Left kidney (tissue), 2 donors: ENCODE data around the gene EXOC4. TPM values are rescaled to one million over a fixed set of nuclear protein-coding genes. Genes with fewer than 3 reads are reported as not detected.

Experiments
- DNase-seq: peaks from one replicate; pipeline ENCODE4 v3.0.0-alpha.2; 2013
- polyA plus RNA-seq: library from polyadenylated mRNA; unstranded; fragments of 120-200 nt; gene quantifications from one replicate; pipeline ENCODE4 v1.2.1, GENCODE V29; 2013; ENCODE audit not compliant: insufficient read length

Gene EXOC4
- polyA plus RNA-seq, 1 donor: 72.1 TPM

DNA sequence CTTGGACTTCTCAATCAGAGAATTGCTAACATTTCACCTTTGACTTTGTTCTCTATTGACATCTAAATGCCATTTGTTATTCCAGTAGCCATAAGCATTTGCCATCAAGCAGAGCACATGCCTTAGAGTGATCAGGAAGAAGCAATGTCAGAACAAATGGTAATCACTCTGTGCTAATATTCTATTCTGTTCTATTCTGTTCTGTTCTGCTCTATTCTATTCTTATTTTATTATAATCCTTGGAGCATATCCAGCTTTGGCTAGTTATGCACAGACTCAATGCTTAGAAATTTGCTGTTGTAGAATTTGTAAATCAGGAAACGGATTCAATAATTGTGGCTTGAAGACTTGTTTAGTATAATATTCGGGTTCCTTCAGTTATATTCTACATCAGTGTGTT is 175.4 kb downstream of the EXOC4 start:
- no peak for DNase-seq

DNA sequence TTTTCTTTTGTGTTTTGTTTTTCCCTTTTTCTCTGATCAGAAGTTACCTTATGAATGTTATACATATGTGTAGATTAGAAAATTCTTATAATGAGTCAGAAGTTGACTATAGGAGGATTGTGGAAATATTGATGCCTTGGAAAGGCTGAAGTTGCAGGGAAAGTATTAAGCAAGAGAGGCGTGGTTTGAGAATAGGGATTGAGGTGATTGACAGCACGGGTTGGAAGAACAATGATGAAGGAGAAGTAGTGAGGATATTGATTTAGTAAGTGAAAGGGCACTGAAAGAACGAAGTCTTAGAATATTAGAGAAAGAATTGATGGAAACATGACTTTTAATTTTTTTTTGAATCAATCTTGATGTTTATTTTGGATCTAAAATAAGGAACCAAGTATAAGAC is 176.0 kb downstream of the EXOC4 start:
- DNase-seq: no peak

DNA sequence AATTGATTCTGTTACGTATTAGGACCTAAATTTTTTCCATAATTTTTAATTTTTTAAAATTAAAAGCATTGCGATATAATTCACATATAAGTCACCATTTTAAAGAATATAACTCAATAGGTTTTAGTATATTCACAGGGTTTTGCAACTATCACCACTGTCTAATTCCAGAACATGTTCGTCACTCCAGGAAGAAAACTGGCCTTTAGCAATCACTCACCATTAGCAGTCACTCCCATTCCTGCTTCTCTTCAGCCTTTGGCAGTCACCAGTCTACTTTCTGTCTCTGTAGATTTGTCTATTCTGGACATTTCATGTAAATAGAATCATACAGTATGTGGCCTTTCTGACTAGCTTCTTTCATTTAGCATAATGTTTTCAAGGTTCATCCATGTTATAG is 176.5 kb downstream of the EXOC4 start:
- DNase-seq: no peak

DNA sequence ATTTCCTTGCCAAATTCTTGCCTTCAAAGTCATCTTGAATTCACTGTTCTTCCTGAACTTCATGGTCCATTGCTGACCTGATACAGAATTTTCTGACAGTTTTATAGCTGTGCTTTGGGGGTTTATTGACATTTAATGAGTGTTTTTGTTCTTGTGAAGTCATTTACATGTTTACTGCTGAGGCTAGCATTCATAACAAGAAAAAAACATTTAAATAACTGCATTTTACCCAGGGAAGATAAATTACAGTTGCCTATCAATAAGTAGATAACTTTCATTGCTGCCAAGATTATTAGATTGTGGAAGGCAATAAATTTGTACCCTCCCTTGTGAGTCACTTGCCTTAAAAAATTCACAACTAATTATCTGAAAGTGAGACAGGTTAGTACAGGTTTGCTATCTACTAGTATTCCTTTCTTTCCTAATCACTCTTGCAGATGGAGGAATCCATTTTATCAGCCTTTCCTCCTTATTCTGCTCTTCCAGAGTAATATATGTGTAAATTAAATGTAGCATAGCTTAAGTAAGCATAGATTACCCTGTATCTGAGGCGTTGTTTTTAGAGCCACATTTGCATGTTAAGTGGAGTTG is 178.4 kb downstream of the EXOC4 start:
- no peak for DNase-seq

DNA sequence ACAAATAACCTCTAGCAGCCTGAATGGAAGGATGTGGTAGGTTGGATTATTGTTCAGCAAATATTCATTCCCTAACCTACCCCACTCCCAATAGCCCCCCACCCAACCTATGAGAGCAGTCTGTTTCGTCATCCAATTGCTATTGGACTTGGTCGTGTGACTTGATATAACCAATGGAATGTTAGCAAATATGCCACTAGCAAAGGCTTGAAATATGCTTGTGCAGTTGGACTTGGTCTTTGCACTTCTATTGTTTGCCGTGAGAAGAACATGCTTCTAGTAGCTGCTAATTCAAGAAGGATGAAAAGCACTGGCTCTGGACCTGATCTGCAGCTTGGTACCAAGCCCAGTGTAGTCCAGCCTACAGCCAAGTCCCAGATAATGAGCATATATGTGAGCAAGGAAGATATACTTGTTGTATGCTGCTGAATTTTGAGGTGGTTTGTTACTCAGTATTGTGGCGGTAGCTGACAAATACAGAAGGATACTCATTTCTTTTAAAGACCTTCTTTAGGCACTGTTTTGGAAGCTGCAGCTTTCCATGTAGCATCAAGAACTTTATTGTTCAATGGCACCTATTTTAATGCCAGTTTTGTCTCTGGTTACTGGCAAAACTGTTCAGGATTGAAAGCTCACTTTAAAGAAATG is 180.4 kb downstream of the EXOC4 start:
- DNase-seq: no peak

DNA sequence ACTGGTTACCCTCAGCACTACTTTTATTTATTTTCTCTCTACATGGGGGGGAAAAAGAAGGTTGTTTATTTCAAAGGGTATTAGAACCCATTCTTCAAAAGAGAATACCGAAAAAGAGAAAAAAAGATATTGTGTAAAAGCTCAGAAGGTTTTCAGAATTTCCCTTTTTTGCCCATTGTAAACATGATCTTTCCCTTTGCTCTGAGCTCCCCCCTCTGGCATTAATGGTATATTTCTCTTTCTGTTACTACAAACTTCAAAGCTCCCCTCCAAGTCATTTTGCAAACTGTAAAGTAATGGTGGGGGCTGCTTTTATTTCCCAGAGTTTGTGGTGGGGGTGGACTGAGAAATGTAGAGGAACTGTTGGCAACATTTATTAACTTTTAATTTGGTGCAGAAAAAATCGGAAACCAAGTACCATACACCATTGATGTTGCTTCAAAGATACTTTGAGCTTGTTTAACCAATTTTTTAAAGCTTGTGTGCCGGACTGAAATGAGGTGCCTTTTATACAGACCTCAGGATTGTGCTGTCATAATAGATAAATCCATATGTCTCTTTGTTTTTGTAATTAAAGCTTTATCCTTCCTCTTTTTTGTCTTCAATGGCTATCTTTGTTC is 181.5 kb downstream of the EXOC4 start:
- DNase-seq: peak; percentile 33

DNA sequence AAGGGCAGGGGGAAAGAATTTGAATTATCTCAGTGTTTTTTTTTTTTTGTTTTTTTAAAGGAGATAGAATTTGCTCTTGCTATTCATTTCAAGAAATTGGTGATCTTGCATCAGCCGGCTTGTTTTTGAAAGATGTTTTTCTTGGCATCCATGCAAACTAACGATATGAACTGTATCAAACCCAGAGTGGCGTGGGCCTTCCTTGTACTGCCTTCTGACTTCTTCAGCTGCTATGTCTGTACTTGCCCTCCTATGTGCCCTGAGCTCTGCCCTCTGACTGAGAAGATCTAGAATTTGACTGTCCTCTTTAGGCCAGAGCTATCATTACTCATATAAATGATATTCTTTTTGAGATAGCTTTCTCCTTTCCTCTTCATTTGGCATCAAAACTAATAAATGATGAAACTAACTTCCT is 183.1 kb downstream of the EXOC4 start:
- no peak for DNase-seq

DNA sequence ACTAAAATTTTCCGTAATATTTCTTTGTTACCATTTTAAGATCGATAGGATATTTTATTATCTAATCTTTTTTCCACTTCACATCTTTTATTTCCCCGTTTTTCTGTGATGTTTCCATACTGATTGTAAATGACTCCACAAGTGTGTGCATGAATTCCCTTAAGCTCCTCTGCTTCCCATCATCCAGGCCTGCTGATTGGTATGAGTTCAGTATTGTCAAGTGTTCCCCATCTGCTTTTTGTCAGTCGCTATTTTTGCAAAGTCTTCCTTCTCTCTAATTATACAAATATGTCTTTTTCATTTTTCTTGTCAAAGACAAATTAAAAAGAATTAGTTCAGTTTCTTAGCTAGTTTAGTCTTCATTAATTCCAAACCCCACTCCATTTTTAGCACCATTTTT is 184.7 kb downstream of the EXOC4 start:
- DNase-seq: no peak

DNA sequence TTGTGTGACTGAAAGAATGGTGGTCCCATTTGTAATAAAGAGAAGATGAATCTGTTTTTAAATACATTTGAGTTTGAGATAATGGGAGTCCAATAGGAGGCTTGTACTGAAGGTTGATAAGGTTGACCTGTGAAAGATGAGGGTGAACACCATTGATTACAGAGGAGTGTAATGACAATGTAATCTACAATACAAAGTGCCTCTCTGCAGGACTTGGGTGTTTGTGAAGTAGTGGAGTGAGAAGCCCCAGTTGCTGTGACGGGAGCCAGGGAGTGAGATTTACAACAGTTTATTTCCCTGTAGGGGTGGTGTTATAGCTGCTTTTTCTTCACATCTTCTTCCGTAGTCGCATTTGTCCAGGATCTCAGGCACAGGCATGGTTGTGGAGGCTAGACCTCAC is 189.9 kb downstream of the EXOC4 start:
- no peak for DNase-seq

DNA sequence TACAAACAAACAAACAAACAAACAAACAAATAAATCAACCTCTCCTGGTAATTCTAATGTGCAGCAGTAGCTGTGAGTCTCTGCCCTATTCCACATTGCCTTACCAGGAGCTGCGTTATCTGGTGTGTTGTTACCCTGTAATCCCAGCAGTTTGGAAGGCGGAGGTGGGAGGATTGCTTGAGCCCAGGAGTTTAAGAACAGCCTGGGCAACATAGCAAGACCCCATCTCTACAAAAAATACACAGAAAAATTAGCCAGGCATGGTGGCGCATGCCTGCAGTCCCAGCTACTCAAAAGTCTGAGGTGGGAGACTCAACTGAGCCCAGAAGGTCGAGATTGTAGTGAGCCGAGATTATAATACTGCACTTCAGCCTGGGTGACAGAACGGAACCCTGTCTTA is 192.7 kb downstream of the EXOC4 start:
- no peak for DNase-seq

DNA sequence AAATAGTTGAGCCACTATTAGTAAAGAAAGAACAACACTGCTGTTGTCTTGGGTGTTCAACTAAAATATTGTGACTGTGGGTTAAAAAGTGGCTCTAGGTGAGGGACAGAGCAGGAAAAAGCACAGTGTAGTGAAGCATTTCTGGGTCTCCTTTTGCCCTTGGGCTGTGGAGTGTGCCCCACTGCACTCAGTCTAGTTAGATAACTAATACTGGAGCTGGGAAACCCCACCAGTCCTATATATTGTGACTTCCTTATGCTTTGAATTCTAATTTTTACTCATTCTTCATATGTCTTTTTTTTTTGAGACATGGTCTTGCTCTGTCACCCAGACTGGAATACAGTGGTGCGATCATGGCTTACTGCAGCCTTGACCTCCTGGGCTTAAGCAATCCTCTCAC is 195.1 kb downstream of the EXOC4 start:
- no peak for DNase-seq

DNA sequence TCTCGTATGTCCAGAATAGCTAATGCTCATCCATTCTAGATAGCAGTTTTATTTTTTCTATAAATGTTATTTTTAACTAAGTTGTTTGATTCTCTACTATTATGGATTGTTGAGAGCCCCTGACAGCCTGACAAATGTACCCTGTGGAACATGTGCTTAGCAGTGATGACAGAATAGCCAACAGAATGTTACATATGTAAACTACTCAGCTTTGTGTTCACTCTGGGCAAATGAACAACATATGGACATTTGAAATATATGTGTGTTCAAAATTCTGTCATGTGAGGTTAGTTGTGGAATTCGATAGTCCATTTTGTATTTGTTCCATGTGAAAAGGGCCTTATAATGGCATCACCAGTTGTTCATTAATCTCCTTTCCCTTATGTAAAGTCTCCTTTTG is 199.7 kb downstream of the EXOC4 start:
- DNase-seq: no peak

DNA sequence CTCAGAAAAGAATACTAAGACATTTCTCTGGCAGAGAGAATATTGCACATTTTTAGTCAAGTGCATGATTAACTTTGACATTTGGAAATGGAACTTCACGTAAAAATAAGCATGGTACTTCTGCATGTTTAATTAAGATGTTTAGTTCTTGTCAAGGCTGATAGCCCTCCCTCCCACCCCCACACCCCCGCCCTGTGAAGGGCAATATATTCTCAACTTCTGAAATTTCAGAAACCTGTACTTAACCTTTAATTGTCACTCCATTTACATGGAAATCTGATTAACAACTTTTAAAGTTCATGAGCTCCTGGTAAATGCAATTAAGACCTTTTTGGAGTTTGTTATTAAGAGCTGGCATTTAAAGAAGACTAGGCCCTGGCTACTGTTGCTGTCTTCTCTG is 205.8 kb downstream of the EXOC4 start:
- DNase-seq: no peak

DNA sequence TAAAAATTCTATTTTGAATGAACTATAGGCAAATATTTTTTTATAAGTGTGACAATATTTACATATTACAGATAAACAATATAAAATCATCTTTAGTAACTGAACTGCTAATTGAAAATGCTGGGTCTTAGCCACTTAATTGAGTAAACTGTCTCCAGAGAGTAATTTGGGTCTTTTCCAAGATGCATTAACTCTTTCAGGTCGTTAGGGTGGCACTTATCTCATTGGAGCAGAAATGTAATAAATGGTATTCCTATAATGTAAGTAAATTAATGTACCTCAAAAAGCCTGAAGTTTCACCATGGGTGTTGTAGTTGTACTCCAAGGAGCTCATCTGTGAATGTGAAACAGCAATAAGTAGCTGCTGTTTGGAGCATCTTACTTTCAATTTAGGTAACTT is 208.5 kb downstream of the EXOC4 start:
- no peak for DNase-seq

DNA sequence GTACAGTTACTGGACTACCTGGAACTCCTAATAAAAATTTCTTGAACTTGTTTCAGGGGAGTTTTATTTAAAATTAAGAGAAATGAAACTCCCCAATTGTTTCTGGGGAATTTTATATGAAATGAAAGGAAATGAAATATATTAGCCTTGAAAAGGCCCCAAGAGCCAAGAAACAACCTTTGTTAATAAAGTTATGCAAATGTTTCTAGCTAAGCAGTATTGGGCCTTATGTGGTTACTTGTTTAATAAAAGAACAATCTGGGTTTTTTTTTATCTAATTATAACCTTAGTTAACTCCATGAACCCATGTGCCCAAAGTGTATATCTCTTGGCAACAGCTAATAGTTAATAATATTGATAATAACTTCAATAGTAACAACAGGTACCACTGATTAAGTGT is 222.8 kb downstream of the EXOC4 start:
- DNase-seq: no peak

DNA sequence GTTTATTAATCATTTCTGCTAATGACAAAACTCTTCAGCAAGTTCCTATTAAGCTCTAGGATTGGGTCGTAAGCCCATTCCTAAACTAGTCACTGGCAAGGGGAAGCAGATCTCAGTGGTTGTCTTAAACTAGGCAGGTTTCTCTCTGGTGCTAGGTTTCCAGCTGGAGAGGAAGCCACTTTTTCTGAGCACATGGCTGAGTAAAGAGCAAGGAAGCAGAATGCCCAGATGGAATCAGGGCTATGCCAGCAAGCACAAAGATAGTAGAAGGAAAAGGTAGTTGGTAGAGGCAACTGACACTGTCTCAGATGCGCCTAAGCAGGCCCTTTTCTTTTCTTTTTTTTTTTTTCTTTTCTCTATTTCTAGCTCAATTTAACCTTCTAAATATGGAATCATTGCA is 224.9 kb downstream of the EXOC4 start:
- no peak for DNase-seq

DNA sequence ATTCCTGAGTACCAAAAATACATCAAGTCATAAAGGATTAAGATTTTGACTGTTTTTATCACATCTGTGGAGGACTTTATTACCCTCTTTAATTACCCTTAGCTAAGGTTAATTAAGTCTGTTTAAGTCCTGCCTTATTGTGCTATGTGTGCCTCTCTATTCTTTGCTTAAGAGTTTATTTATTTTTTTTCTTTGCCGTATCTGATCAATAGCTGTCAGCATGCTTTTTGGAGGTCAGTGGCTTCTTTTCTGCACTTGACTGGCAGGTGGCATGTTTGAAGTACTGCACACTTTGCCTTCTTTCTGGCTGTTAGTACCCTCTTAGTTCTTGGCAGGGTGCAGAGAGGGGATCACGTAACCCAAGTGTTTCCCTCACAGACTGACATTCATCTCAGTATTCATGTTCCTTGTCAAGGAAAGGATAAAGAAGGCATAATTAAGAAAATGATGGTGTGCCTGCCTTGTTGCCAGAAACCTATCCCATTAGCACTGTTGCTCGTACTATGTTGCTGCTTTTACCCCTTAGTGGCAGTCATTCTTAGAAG is 225.8 kb downstream of the EXOC4 start:
- DNase-seq: no peak

DNA sequence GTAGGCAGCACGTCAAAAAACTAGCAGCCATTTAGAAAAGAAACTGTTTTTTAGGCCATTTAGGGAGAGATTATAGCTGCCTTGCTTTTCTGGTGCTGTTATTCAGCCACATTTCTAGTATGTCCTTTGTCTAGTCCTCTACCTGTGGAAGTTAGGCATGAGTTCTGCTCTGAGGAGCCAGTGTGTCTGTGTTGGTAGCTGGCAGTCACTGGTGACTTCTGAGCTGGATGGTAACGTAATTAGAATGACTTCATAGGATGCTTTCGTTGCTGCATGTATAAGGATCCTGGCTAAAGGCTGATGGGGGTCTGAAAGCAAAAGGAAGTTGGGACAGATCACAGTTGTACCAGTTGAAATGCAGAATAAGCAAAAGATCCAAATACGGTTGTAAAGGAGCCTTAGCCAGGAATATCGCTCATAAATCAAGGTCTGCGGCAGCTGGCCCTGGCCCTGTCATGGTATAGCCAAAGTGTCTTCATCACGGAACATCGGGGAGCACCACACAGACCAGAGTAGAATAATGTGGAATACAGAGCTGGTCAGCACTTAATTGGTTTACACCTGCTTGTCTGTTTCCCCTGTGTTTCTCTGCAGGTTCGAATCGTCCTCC is 226.7 kb downstream of the EXOC4 start:
- no peak for DNase-seq

DNA sequence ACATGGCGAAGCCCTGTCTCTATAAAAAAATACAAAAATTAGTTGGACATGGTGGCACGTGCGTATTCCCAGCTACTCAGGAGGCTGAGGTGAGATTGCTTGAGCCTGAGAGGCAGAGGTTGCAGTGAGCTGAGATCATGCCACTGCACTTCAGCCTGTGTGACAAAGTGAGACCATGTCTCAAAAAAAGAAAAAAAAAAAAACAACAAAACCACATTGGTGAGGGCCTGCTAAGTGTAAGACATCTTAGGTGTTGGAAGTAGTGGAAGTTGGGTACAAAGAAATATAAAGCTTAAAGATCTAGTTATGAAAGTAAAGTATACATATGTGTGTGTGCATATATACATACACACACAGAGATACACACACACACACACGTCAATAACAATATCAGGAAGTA is 228.0 kb downstream of the EXOC4 start:
- DNase-seq: no peak

DNA sequence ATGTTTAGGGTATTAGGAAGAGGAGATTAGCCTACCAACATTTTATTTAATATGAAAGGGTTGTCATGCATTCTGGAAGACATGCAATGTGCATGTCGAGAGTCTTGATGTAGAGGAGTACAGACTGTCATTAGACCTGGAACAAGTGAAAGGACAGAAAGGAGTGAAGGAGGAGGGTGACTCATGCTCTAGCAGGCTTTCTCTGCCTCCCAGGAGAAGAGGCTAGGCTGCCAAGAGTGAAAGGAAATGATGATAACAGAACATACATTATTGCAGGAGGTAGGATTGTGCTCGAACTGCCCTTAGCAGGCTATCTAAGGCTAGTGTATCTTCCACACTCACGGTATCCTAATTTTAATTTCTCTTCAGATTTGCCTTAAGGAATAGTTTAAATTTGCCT is 228.8 kb downstream of the EXOC4 start:
- no peak for DNase-seq

DNA sequence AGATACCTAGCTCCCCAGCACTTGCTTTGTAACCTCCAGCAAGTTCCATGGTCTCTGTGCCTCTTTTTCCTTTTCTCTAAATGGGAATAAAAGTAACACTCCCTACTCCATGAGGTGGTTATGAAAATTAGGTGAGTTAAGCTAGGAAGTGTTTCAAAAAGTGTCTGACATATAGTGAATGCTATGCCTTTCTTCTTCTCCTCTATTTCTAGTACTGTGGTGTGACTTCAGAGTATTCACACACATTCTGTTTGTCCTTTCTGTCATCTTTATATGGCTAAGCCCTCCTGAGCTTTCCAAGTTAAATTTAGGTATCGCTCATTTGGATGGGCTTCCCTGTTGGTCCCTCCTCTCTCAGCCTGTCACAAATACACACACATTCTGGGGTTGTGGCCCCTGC is 229.7 kb downstream of the EXOC4 start:
- DNase-seq: no peak

DNA sequence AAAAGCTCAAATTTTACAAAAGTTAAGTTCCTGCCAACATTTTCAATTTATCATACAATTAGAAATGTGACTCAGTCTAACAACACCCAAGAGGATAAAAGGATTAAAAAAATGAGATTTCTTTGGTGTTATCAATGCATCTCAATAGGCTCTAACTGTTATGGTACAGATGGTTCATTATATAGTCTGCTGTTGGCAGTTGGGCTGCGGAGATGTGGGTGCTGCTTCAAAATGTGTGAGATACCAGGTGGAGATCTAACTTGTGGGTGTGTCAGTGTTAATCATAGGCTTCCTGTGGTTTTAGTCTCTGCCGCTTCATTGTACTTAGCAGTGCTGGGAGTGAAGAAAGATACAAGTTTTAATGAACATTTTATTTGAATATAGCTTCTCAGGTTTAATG is 231.2 kb downstream of the EXOC4 start:
- no peak for DNase-seq

DNA sequence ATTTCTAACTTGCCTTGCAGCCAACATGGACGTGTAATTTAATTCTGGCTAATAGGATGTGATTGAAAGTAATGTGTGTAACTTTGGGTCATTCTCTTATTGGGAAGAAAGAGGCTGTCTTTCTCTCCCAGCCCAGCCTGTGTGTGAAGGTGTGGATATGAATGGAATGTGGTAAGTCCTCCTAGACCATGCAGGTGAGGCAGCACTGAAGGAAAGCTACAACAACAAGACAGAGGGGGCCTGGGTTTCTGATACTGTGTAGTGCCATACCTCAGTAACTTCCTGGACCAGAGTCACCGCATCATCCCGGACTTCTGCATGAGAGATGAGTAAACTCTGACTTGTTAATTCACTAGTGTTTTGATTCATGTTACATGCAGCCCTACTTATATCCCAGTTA is 237.0 kb downstream of the EXOC4 start:
- DNase-seq: no peak
